PC-3 (cell line): Measurements from ENCODE around the gene TCP1. TPM values are rescaled to one million over a fixed set of nuclear protein-coding genes. Genes with fewer than 3 reads are reported as not detected.
A peak's percentile ranks its signal among the peaks of the same experiment; 100 is the strongest.

Experiments used
- ATAC-seq: fragments of 200-7000 bp; cut with Tn5 transposase; 2 replicates; pipeline ENCODE4 v1.9.1; 2020; ENCODE audit warnings: mild to moderate bottlenecking, moderate library complexity
- BruUV-seq: library from RNA; stranded (reverse); fragments of 400-500 nt; replicated peaks from 2 replicates; lab custom pipeline; 2021; lab: Mats Ljungman, UMichigan
- CTCF ChIA-PET: fragments of 300-600 bp; sonication (Branson Sonifier 250); formaldehyde crosslinking; loops from one replicate; lab custom pipeline; 2022; ENCODE audit warnings: antibody characterized with exemption; lab: Charles Lee
- POLR2A ChIA-PET: fragments of 300-600 bp; sonication (Branson Sonifier 250); formaldehyde crosslinking; loops from one replicate; lab custom pipeline; 2022; ENCODE audit warnings: antibody characterized with exemption; ENCODE audit not compliant: unreplicated experiment; lab: Charles Lee
- DNase-seq: peaks from one replicate; pipeline ENCODE4 v3.0.0-alpha.2; 2015
- H2AFZ ChIP-seq: fragments of 300-600 bp; sonication (generic); 2 replicates; pipeline ENCODE4 v1.6.0; 2016; ENCODE audit warnings: antibody characterized with exemption, low read length
- H3F3A ChIP-seq: fragments of 300-600 bp; sonication (generic); one replicate; pipeline ENCODE4 v1.6.0; 2017; ENCODE audit warnings: antibody characterized with exemption, low read length, control low read depth, mild to moderate bottlenecking; ENCODE audit not compliant: unreplicated experiment
- H3K27ac ChIP-seq: fragments of 300-600 bp; sonication (generic); 2 replicates; pipeline ENCODE4 v1.5.1; 2016; ENCODE audit warnings: mild to moderate bottlenecking, low read length
- H3K27me3 ChIP-seq: fragments of 300-600 bp; sonication (generic); 2 replicates; pipeline ENCODE4 v1.6.1; 2016; ENCODE audit warnings: low read length, mixed read lengths
- H3K36me3 ChIP-seq: fragments of 300-600 bp; sonication (generic); 2 replicates; pipeline ENCODE4 v1.6.1; 2016; ENCODE audit warnings: low read depth, mixed run types, low read length, mixed read lengths
- H3K4me1 ChIP-seq: fragments of 300-600 bp; sonication (generic); 2 replicates; pipeline ENCODE4 v1.5.1; 2016; ENCODE audit warnings: low read length; ENCODE audit not compliant: insufficient read depth
- H3K4me2 ChIP-seq: fragments of 300-600 bp; sonication (generic); 2 replicates; pipeline ENCODE4 v1.6.0; 2016; ENCODE audit warnings: low read length
- H3K4me3 ChIP-seq: fragments of 300-600 bp; sonication (generic); 2 replicates; pipeline ENCODE4 v1.5.1; 2016; ENCODE audit warnings: mild to moderate bottlenecking, low read length, mixed read lengths
- H3K79me2 ChIP-seq: fragments of 300-600 bp; sonication (generic); 2 replicates; pipeline ENCODE4 v1.6.1; 2017; ENCODE audit warnings: low read length, mixed read lengths
- H3K9ac ChIP-seq: fragments of 300-600 bp; sonication (generic); 2 replicates; pipeline ENCODE4 v1.6.0; 2016; ENCODE audit warnings: mild to moderate bottlenecking, low read length
- H3K9me2 ChIP-seq: fragments of 300-600 bp; sonication (generic); replicated peaks from 2 replicates; pipeline ENCODE4 v1.6.1; 2016; ENCODE audit warnings: mixed run types, low read length, mixed read lengths
- H3K9me3 ChIP-seq: fragments of 300-600 bp; sonication (generic); 2 replicates; pipeline ENCODE4 v1.6.1; 2016; ENCODE audit warnings: low read length, mixed read lengths
- H4K20me1 ChIP-seq: fragments of 300-600 bp; sonication (generic); 2 replicates; pipeline ENCODE4 v1.6.1; 2016; ENCODE audit warnings: low read length, mixed read lengths
- CTCF ChIP-seq: fragments of 300-600 bp; sonication (generic); conservative IDR thresholded peaks from 2 replicates; pipeline ENCODE4 v1.5.1; 2017; ENCODE audit warnings: antibody characterized with exemption, low read depth, mild to moderate bottlenecking, low read length
- EZH2 ChIP-seq: fragments of 300-600 bp; sonication (generic); IDR thresholded peaks from one replicate; pipeline ENCODE4 v1.6.1; 2017; ENCODE audit warnings: antibody characterized with exemption, mild to moderate bottlenecking, low read length; ENCODE audit not compliant: unreplicated experiment
- EZH2phosphoT487 ChIP-seq: fragments of 300-600 bp; sonication (generic); IDR thresholded peaks from 2 replicates; pipeline ENCODE4 v1.6.1; 2018; ENCODE audit warnings: mild to moderate bottlenecking, antibody characterized with exemption, low read length, borderline replicate concordance
- intact Hi-C: fragments of 100-400 bp; cut with micrococcal nuclease; formaldehyde crosslinking; loops from 2 replicates; pipeline ENCODE4 v1.9.0; 2023
- total RNA-seq: library from RNA; depleted of rRNA; stranded (reverse); fragments of >200 nt; gene quantifications from 2 replicates; pipeline ENCODE4 v1.2.3, GENCODE V29; 2014

Gene TCP1
- total RNA-seq, 1 experiment from 2014 or later, result 280 TPM

GRCh38 chr6:159833556-159833955, 44.2 kb upstream of the TCP1 start:
- H3F3A ChIP-seq, result no peaks in the 10 kb centered on the region
- no peak for TF ChIP-seq EZH2phosphoT487
- no peak for TF ChIP-seq CTCF
- TF ChIP-seq EZH2, result no peak
- ATAC-seq (peak; percentile 78), DNase-seq (peak; percentile 52)
- no peak overlapping the region for H2AFZ ChIP-seq
- no TSS peak for BruUV-seq
- no peaks in the 10 kb centered on the region for H3K9me2 ChIP-seq
- no peaks in the 10 kb centered on the region for H3K79me2 ChIP-seq
- H3K4me3 ChIP-seq, result no peak overlapping the region
- no peak overlapping the region for H3K27ac ChIP-seq
- H3K36me3 ChIP-seq, result no peaks in the 10 kb centered on the region
- ChIA-PET POLR2A (interaction anchor here (0.6 kb wide), 1 partner anchor 27 kb away, joined by 3 read pairs; no protein-coding TSS in a partner anchor), CTCF (interaction anchor here (0.7 kb wide), 1 partner anchor 44 kb away, joined by 5 read pairs; the partner anchor contains the start of gene TCP1)
- no peaks in the 10 kb centered on the region for H3K4me1 ChIP-seq
- no peak overlapping the region for H3K4me2 ChIP-seq
- no peak overlapping the region for H3K9ac ChIP-seq
- intact Hi-C loops, result no loop called here
- H4K20me1 ChIP-seq, result no peaks in the 10 kb centered on the region
- no peaks in the 10 kb centered on the region for H3K9me3 ChIP-seq
- H3K27me3 ChIP-seq, result no peaks in the 10 kb centered on the region

GRCh38 chr6:159832946-159833345, 43.5 kb upstream of the TCP1 start:
- CTCF ChIA-PET, result interaction anchor here (0.7 kb wide), 1 partner anchor 43 kb away, joined by 5 read pairs; the partner anchor contains the start of gene TCP1
- intact Hi-C loops, result no loop called here
- Histone ChIP-seq H4K20me1 (no peaks in the 10 kb centered on the region), H3K27me3 (no peaks in the 10 kb centered on the region), H3K4me3 (no peak overlapping the region), H3K36me3 (no peaks in the 10 kb centered on the region), H2AFZ (no peak overlapping the region), H3K4me2 (no peak overlapping the region), H3F3A (no peaks in the 10 kb centered on the region), H3K9me2 (no peaks in the 10 kb centered on the region), H3K27ac (no peak overlapping the region), H3K9ac (no peak overlapping the region), H3K9me3 (no peaks in the 10 kb centered on the region), H3K79me2 (no peaks in the 10 kb centered on the region), H3K4me1 (no peaks in the 10 kb centered on the region)
- TF ChIP-seq EZH2phosphoT487, result no peak
- TF ChIP-seq EZH2, result no peak
- no peak for TF ChIP-seq CTCF
- POLR2A ChIA-PET, result interaction anchor here (0.6 kb wide), 1 partner anchor 26 kb away, joined by 3 read pairs; no protein-coding TSS in a partner anchor
- no TSS peak for BruUV-seq
- ATAC-seq (no peak), DNase-seq (no peak)

GRCh38 chr6:159831373-159831679, 41.9 kb upstream of the TCP1 start:
- H3K9ac ChIP-seq, result no peak overlapping the region
- H3F3A ChIP-seq, result no peaks in the 10 kb centered on the region
- H3K9me3 ChIP-seq, result no peaks in the 10 kb centered on the region
- H3K27ac ChIP-seq, result no peak overlapping the region
- POLR2A ChIA-PET, result no interaction called here
- H4K20me1 ChIP-seq, result no peaks in the 10 kb centered on the region
- H3K4me1 ChIP-seq, result no peaks in the 10 kb centered on the region
- H3K4me2 ChIP-seq, result no peak overlapping the region
- H3K9me2 ChIP-seq, result no peaks in the 10 kb centered on the region
- no peaks in the 10 kb centered on the region for H3K79me2 ChIP-seq
- TF ChIP-seq CTCF (no peak), EZH2phosphoT487 (no peak), EZH2 (no peak)
- CTCF ChIA-PET, result no interaction called here
- intact Hi-C loops, result no loop called here
- no peak overlapping the region for H3K4me3 ChIP-seq
- no peaks in the 10 kb centered on the region for H3K36me3 ChIP-seq
- ATAC-seq (no peak), DNase-seq (no peak)
- H3K27me3 ChIP-seq, result no peaks in the 10 kb centered on the region
- H2AFZ ChIP-seq, result no peak overlapping the region
- no TSS peak for BruUV-seq
